Activated T-helper 9 cell treated with anti-CD3 and anti-CD28 coated beads, Interleukin-2, amount 50 U/mL, for 16 hours (primary cell): Measurements from ENCODE around the gene FAM3B.
"Not testable (repeated sequence)": the region's sequence is repeated elsewhere in the genome, so short reads cannot be mapped to it uniquely, and the experiment has no call there.

Source experiments
- DNase-seq: peaks from one replicate; pipeline ENCODE4 v3.0.0-alpha.2; 2020; ENCODE audit warnings: low read depth

Gene FAM3B

GRCh38 chr21:41350436-41351155 is 34.0 kb downstream of the FAM3B start:
- DNase-seq: no peak

DNA sequence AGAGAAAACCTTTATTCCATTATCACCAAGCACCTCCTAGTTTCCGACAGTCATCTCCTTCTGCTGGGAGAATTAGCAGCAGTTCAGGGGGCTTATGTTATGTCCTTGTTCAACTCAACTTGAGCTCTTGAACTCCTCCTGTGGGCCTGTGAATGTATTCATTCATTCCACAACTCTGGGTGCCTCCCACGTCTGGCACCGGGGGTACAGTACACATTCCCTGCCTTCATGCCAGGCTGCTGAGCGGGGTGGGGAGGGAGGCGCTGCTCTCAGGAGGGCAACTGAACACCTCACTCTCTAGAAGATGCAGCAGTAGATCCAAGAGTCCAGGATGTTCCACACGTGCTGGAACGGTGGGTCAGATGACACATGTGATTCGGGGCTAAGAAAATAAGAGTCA is 40.9 kb downstream of the FAM3B start:
- DNase-seq: no peak

- no peak for DNase-seq
These were observed 41.9 kb downstream of the FAM3B start for GRCh38 chr21:41358193-41359166.

GRCh38 chr21:41359286-41359685 is 42.7 kb downstream of the FAM3B start:
- no peak for DNase-seq

DNA sequence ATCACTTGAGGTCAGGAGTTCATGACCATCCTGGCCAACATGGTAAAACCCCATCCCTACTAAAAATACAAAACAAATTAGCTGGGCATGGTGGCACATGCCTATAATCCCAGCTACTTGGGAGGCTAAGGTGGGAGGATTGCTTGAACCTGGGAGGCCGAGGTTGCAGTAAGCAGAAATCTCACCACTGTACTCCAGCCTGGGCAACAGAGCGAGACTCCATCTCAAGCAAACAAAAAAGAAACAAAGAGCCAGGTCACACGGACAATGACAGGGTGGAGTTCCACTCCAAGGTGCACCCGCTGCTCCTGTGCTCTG is 43.1 kb downstream of the FAM3B start:
- not testable (repeated sequence) for DNase-seq

- no peak for DNase-seq
These were observed 43.6 kb downstream of the FAM3B start for GRCh38 chr21:41360072-41360821.

DNA sequence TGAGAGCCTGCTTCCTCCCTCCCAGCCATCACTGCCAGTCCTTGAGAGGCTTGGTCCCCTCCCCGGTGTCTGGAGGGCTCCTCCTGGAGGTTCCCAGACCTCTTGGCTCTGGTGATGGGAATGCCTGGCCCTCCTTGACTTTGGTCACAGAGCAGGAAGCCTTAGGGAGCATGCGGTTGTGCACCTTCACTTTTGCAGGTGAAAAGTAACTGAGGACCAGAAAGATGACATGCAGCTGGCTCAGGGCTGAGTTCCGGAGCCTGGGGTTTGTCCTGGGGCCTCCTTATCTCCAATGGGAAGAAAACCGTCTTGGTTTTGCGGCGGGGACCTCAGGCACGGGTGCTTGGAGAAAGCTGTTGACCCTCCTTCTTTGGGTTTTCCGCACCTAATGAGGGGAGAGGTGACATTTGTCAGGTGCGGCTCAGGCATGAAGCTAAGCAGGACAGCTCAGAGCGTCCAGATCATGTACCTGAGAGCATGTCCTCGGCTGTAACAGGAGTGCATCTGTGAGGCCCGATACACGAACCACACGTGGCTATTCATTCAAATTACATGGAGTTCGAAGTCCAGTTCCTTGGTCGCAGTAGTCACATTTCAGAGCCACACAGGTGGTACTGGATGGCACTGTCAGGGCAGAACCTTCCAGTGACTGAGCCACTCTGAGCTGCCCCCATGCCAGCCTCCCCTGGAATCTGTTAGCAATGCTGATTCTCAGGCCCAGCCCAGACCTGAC is 44.6 kb downstream of the FAM3B start:
- no peak for DNase-seq

DNA sequence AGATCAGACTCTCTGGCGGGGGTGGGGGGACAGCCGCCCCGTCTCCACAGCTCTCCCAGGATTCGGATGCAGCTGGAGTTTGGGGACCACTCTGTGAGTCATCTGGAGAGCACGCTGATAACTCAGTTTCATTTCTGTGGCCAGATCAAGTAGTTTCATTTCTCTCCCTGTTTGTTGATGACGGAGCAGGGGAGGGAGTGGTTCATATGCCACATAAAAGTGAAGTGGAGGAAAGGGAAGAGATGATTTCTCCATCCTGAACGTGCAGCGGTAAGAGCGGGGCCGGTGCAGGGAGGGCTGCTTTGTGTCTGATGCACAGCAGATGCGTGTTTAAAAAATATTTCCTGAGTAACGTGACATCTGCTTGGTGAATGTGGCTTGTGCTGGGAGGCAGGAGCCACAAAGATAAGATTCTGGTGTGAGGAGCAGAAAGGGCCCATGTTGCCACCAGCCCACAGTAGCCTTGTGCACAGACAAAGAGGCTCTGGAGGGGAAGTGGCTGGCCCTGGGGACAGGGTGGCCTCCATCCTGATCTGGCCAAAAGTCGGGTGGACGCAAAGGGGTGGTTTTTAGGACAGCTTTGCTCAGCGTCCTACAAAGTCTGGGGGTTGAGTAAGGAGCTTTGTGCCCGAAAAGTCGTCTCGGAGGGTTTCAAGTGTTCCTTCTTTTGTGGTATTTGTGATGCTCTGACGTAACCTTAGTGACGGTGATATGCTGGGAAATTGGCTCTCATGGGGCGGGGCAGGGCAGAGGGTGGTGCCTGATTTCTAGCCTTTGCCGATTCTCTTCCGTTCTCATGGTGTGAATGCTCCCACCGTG is 45.4 kb downstream of the FAM3B start, which contains the start of gene MX2:
Gene MX2, plus strand, starts transcription at position 242 of the 819 bp plus-strand sequence. CDS start 14,880 bp downstream, outside the sequence.
- DNase-seq: peak; percentile 61

DNA sequence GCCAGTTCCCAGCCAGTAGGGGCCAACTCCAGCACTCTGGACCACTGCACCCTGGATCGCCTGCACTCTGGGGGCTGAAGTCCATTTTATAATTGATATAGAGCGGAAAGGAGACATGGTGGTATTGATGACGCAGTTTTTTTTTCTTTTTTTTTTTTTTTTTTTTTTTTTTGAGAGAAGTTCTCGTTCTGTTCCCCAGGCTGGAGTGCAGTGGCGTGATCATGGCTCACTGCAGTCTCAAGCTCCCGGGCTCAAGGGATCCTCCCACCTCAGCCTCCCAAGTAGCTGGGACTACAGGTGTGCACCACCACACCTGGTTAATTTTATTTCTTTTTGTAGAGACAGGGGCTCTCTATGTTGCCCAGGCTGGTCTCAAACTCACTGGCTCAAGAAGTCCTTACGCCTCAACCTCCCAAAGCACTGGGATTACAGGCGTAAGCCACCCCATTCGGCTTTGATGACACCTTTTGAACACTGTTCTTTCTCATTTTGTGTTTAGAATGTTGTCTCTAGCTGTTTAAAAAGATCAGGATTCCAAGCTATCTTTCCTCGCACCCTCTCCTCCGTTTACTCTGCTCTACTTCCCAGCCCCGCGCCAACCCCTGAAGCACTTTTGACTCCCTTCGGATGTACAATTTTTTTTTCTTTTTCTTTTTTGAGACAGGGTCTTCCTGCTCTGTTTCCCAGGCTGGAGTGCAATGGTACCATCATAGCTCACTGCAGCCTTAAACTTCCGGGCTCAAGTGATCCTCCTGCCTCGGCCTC is 46.2 kb downstream of the FAM3B start:
- DNase-seq: no peak

GRCh38 chr21:41363370-41364270 is 47.0 kb downstream of the FAM3B start:
- DNase-seq: no peak

- DNase-seq: no peak
These were observed 47.7 kb downstream of the FAM3B start for GRCh38 chr21:41364308-41364707.

GRCh38 chr21:41365377-41366107 is 48.9 kb downstream of the FAM3B start:
- DNase-seq: no peak

GRCh38 chr21:41366522-41367151 is 50.0 kb downstream of the FAM3B start:
- DNase-seq: no peak

GRCh38 chr21:41367301-41367944 is 50.8 kb downstream of the FAM3B start:
- DNase-seq: no peak

DNA sequence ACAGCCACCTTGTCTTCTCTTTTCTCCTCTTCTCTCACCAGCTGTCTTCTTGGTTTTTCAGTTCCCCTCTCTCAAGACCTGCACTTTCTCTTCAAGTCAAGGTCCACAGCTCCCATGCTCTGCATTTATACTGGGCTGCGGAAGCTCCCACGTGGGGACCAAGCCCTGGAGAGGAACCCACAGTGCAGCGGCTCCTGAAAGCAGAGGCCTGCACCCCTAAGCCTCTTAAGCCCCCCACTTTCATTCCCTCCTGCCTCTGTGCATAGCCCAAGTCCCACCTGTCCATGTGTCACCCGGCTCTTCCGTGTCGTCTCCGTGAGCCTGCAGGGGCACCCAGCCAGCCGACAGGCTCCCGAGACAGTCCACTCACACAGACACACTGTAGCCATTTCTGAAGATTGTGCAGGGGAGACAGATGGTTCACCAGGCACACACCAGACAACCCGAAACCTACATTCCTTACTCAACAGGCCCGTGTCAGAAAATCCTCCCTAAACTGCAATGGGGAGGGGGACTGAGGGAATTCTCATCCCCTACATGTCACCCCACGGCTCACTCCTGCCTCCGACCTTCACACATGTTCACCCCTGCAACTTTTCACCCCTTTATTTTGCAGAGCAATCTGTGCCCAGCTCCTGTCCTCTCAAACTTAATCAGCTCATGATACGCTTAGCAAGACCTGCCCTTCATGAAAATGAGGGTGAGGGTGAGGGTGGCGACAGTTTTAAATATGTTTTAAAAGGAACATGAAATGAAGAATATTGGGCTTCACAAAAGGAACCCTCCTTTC is 51.5 kb downstream of the FAM3B start:
- DNase-seq: no peak

DNA sequence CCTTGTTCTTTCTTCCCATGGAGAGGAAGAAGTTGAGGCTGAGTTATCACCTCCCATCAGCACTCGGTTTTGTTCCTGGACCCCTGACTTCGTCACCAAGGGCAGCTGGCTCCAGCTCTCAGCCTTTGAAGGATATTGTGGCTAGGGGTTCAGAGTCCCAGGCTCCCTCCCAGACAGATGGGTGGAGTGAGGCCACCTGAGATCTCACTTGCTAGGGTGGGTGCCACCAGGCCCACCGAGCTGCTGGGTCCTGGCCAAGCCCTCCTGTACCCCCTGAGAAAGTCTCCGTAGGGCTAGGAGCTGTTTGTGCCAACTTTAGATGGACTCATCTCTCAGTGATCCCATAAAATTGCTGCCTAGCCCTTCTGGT is 52.1 kb downstream of the FAM3B start:
- no peak for DNase-seq
